Superior temporal gyrus (tissue), 1 donor: ENCODE measurements around the gene NPHP4.
"Not testable (repeated sequence)": the region's sequence is repeated elsewhere in the genome, so short reads cannot be mapped to it uniquely, and the experiment has no call there.

Experiments used
- DNase-seq: peaks from one replicate; pipeline ENCODE4 v3.0.0-alpha.2; 2016; ENCODE audit errors: extremely low spot score

The NPHP4 gene

DNA sequence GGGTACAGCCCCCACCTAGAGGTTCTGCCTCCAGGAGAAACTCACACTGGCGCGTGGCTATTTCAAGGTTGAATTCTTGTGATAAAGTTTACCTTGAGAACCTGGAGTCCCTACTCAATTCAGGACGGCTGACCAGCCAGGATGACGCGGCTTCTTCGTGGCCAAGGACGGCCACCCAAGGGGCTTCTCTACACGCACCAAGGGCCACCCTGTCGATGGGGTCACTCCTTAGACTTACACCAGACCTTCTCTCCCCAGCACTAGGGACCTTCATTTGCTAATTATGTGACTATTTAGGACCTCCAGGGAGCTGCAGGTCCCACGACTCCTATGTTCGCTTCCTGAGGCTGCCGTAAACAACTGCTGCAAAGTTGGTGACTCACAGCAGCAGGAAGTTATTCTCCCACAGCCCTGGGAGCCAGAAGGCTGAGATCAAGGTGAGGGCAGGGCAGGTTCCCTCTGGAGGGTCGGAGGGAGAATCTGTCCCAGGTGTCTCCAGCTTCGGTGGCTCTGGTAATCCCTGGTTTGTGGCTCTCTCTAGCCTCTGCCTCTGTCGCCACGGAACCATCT lies 135.9 kb downstream of the NPHP4 start:
- no peak for DNase-seq

DNA sequence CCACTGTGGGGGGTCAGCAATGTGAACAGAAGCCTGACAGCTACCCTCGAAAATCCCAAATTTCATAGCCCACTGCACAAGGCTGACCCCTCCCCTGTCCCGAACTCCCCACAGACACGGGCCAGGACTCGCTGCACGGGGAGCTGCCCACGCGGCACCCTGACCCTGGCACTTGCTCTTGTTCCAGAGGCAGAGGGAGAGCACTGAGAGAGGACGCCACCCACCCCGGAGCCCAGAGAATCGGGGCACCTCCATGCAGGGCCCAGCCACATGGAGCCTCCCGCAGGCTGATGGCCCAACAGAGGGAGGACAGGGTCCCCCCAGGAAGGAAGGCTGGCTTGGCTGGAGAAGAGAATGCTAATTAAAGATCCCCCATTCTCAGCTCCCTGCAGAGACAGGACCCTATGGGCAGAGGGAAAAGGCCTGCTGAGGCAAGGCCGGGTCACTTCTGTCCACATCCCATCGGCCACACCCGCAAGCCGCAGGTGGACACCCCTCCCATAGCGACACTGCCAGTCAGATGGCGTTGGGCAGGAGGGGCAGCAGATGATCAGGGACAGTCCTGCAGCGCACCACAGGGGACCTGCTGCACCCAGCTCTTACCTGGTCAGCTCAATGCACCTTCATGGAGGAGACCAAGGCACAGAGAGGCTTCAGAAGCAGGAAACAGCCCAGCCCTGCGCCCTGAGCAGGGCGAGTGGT lies 136.9 kb downstream of the NPHP4 start:
- DNase-seq, result no peak

DNA sequence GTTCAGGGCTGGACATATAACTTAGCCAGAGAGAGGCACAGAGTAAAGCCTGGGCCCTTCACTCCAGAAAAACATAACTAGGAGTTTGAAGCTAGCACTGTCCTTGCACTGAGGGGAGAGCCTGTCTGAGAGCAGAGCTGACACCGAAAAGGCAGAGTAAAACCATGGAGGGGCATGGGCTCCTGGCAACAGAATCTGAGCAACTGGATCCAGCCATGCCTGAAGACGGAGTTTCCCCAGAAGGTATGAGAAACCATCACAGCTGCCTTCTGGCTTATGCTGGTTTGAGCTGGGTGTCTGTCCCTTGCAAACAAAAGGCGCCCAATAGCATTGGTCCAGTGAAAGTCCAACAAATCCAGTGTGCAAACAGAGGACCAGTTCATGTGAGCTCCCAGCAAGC lies 137.5 kb downstream of the NPHP4 start:
- DNase-seq, result no peak

DNA sequence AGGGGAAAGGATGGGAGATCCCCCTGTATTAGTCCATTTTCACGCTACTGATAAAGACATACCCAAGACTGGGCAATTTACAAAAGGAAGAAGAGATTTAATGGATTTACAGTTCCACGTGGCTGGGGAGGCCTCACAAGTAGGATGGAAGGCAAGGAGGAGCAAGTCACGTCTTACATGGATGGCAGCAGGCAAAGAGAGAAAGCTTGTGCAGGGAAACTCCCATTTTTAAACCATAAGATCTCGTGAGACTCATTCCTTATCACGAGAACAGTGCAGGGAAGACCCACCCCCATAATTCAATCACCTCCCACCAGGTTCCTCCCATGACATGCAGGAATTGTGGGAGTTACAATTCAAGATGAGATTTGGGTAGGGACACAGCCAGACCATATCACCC lies 138.4 kb downstream of the NPHP4 start:
- DNase-seq, result not testable (repeated sequence)

DNA sequence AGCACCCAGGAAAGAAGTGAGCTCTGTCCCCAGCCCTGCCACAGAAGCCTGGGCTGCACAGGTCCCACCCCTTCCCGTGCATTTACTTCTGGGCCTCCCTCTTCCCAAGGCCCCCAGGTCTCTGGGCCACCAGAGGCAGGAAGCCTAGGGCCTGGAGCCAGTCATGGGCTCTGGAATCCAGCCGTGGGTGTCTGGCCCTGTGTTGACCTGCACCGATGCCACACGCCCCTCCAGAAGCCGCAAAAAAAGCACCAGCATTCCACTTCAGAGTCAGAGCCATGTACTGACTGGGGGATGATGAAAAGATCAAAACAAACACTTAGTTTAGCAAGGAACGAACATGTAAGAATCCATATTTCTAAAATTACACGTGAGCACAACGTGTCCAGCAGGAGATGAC lies 141.7 kb downstream of the NPHP4 start:
- DNase-seq, result no peak

DNA sequence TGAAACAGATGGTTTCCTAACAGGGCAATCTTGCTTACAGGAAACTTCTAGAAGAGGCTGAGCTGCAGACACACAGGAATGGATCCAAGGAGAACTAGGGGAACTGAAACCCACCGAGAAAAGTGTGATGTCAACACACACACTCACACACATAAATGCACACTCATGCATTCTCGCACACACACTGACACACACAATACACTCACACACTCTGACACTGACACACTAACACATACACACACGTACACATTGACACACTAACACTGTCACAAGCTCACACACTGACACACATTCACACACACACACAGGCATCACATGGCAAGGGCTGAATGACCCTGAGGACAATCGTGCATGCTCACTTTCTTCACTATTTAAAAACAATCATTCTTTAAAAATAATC lies 142.7 kb downstream of the NPHP4 start:
- DNase-seq, result no peak

DNA sequence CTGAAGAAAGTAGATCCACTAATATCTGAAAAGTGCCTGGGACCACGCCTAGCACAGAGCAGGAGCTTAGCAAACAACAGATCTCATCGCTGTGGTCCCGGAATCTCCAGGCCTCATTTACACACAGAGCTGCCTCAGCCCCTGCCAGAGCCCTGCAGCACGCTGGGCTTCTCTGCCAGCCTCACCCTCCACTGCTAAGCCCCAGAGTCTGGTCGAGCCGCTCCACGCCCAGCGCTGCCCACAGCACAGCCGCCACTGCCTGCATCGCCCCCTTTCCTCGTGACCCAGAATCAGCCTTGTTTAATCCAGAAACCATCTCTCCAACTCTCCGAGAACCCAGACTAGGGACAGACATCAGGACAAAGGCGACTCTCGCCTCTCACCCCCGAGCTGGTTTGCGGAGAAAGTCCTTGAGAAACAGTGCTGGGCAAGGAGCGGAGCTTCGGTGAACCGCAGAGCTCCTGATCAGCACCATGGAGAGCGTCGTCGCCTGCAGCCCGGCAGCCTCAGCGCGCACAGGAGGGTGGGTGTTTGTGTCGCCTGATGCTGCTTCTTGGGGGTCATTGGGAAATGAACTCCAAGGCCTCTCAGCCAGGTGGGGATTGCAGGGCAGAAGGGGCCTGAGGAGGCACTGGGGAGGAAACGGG lies 145.1 kb downstream of the NPHP4 start:
- no peak for DNase-seq

DNA sequence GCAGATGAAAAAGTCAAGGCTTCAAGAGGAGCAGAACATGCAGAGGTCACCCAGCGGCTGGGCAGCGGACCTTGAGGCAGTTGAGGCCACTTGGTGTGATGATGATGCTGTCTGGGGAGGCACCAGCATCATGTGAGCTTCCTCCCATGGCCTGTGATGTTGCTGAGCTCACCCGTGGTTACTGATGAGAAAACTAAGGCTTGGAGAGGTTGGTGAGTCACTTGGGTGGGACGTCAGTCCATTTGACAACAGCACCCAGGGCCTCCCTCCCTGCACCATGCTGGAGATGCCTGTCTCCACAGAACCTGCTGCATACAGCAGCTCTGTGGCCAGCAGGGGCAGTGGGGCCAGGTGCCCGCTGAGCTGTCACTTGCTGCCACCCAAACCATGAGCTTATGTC lies 146.8 kb downstream of the NPHP4 start:
- no peak for DNase-seq

DNA sequence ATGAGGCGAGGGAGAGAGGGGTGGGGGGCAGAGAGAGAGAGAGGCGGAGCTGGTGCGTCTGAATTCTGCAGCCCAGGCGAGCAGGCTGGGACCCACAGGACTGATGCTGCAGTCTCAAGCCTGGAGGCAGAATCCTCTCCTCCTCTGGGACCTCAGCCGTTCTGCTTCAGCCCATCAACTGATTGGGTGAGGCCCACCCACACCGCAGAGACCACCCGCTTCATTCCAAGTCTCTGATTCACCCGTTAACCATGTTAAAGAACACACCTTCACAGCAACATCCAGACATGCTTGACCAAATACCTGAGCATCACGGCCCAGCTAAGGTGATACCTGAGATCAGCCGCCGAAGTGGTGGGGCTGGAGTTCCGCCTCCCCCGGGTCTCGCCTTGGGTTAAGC lies 147.8 kb downstream of the NPHP4 start:
- DNase-seq, result no peak

DNA sequence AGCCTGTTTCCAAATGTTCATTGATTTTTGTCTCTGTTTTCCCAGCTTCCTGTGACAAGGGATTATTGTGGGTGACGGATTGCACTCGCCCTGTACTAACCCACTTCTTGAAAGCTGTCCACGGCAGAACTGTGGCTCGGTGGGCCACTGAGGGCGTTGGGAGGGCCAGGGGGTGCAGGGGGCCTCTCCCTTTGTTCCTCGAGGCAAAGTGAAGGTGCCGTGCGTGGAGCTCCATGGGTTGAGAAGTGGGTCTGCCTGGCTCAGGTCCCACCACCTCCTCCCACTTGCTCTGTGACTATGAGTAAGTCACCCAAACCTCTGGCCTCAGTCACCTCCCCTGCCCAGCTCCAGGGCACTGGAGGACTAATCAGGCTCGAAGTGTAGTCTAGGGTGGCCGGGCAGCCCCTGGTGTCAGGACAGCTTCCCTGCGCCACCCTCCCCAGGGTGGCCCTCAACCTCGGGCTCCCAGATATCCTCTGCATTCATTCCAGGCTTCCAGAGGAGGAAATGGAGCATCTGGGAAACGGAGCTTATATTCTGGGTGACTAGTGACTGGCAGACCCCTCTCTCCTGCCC lies 148.6 kb downstream of the NPHP4 start:
- no peak for DNase-seq

DNA sequence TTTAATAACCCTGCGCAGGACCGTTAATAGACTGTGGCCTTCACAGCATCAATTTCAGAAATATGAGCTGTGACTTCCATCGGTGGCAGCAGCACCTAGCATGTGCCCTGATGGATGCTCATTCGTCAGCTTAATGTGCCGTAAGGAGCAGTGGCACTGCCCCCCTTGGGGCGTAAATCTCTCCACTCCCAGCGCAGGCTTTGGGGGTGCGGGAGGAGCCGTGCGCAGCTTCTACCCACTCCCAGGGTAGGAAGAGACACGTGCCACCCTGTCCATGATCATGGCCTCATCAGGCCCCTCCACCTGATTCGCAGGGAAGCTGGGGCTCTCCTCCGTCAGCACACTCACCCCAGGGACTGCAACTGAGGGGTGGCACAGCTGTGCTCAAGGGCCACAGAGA lies 149.5 kb downstream of the NPHP4 start:
- DNase-seq, result no peak

DNA sequence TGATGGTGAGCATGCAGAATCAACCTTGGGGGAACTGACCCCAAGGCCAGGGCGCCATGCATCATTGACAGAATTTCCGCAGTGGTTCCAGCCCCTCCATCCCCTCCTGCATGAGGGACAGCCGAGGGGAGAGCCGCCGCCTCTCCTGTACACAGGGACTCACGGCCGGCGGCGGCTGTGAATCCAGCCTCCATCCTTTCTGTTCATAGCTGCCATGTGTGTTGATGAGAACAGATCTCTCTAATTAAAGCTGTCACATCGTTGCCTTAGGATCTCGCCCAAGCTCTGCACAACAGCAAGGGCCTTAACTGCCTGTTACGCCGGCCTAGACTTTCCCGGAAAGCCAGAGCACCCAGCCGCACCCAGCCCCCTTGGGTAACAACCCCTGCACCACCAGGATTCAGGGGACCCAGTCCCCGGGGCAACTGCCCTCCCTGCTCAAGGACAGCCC lies 151.6 kb downstream of the NPHP4 start:
- DNase-seq, result no peak

DNA sequence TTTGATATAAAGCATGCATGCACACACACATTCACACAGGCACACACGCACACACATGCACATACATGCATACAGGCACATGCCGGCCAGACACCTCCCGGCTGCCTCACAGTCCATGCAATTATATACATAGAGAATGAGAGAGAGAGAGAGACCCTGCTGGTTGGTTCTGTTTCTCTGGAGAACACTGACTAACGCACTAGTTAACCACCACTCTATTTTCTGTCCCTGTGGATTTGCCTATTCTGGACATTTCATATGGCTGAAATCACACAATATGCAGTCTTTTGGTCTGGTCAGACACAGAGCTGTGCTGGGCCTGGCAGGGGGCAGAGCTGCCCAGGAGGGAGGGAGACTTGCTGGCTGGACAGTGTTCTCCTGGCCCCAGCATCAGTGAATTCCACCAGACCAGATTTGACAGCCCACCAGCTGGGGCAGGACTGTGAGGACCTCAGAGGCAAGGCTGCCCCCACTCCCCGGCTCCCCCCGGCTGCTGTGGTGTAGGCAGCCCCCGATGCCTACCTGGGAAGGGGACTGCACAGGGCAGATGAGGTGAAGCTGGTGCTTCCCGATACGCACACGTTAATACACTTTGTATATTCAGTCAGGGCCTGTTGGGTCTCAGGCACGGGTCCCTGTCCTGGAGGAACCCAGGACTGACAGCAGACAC lies 152.2 kb downstream of the NPHP4 start:
- DNase-seq, result no peak

DNA sequence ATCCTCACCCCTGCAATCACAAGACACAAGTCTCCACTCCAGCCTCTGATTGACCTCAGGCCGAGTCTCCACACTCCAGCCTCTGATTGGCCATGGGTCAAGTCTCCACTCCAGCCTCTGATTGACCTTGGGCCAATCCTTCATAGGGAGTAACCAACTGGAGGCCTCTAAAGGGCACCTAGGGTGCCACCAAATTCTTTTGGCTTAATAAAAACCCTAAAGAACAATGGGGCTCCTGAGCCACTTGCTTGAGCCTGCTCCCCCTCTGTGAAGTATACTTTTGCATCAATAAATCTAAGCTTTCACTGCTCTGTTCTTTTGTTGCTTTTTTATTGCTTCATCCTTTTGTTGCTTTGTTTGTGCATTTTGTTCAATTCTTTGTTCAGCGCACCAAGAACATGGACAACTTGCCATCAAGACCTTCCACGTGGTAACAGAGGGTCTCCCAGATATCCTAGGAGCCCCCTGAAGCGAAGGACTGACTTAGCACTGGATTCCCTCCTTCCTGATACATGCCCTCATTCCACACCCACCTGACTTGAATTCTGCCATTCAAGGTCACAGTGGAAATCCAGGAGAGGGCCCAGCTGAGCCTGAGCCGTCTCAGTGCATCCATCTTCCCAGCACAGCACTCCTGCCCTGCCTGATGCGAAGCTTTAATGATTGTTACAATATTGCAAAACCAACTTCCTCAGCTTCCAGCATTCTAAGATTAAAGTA lies 152.9 kb downstream of the NPHP4 start:
- no peak for DNase-seq

DNA sequence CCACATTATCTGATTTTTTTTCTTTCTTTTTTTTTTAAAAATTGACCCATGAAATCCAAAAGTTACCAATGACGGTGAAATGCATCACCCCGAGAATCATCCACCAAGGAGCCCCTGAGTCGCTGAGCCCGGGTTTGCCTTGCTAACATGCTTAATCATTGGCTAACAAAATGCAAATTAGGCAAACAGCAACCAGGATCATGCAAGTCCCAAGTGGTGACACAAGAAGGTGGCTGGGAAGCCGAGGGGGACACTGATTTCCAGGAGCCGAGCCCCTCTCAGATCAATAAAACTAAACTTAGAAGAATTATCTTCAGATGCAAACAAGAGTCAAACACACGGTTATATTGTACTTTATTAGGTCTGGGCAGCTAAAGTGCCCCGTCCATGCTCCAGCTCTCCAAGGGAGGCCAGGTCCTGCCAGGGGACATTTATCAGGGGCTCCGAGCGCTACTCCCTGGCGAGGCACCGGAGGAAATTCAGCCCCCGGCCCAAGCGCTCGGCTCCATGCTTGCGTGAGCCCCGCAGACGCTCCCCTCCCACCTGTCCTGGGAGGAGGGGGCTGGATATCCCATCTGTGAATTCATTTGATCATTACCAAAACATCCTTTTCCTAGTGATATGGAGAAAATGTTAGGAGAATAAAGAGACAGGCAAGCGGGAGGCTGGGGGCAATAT lies 154.1 kb downstream of the NPHP4 start:
- DNase-seq, result no peak

DNA sequence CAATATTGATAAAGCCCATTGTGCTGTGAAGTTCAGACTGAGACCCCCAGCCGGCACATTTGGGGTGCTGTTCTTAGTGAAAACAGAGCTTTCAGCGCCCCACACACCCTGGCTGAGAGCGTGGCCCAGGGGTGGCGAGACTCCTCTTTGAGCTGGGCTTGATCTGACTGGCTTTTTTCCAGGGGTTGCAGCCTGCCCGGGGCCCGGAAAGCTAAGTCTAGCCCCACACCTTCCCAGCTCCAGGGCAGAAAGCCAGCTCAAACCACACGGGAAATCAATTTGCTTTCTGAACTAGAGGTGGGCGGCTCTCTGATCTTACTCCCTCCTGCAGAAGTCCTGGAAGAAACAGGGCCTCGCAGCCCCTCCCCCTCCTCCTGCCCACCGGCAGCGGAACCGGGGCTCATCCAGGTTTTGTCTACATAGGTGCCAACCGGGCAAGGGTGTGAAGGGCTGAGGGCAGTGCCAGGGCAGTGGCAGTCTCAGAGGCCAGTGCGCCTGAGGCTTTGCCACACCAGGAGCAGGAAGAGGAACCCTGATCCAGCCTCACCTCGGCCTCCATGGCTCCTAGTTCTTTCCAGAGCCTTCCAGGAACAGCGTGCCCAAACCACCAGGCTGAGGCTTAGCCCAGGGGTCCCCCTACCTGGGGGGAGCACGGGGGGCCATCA lies 155.3 kb downstream of the NPHP4 start:
- DNase-seq, result no peak

DNA sequence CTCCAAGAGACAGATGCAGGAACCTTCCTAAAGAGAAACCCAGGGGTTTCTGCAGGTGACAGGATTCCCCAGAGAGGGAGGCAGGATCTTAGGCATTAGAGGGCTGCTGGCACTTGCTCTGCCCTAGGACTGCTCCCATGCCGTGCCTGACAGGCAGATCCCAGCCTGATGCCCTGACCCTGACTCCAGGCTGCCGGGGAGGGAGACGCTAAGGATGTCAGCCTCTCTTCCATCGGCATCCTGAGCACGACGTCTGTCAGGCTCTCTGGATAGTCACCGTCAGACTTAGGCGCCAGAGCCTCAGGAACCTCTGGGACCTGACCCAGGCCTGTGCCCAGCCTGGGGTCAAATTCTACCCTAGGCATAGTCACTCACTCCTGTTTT lies 157.1 kb downstream of the NPHP4 start:
- DNase-seq, result no peak

DNA sequence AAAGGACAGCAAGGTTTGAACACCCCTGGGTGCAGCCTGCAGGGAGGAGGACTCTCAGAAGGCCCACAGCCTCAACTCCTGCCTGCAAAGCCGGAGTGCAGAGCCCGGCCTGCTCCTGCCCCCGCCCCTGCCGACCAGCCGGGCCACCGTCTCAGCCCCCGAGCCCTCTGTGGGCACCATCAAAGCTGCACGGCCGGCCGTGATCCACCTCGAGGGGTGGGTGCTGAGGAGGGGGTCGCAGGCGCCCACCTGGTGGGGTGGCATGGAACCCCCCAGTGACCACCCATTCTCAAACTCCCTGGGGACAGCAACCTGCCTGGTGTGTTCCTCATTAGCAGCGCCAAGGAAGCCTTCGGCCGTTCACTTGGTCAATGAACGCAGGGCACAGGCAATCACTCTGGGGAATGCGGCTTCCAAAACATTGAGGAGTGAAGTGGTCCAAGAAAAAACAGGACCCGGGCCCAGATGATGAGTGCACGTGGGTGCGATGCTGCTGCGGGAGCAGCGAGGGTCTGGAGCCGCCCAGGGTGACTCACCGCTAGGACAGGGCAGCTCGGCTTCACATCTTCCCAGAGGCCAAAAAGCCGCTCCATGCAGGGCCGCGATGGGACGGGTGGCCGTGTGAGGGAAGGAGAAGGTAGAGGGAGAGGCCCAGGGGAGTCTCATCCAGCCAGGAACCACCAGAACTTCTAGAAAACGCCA lies 157.6 kb downstream of the NPHP4 start:
- no peak for DNase-seq

DNA sequence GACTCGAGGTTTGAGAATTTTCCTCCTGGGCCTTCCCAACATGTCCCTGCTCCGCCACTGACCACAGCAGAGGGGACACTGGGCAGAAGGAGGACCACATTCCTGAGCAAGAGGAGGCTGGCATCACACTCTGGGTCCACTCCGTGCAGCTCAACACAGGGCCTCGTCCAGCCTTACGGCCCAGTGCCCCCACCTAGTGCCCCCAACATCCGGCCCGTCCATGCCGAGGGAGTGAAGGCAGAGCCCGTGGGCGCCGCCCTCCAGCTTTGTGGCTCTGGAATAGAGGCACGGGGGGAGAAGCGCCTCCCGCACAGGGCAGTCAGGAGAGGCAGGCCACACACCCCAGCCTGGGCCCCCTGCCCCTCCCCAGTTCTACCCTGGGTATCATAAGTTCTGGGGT lies 158.3 kb downstream of the NPHP4 start:
- no peak for DNase-seq
